ENCODE data around the gene RAB28.

DNA sequence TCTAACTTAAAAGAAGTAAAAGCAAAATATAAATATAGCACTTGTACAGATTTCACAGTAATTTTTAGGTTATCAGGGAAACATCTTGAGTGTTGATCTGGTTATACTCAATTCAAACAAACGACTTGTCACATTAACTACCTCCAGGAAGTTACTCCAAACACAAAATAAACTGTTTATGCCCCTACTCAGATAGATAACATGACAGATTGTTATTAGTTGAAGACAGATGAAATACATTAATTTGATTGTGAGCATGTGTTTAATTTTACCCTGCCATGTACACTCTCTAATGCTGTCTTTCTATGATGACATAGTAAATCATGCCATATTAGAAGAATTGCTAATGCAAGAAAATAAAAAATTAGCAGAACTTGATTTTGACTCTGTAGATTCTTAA, 88.0 kb downstream of the RAB28 start:
- TF ChIP-seq, protein P1, sequence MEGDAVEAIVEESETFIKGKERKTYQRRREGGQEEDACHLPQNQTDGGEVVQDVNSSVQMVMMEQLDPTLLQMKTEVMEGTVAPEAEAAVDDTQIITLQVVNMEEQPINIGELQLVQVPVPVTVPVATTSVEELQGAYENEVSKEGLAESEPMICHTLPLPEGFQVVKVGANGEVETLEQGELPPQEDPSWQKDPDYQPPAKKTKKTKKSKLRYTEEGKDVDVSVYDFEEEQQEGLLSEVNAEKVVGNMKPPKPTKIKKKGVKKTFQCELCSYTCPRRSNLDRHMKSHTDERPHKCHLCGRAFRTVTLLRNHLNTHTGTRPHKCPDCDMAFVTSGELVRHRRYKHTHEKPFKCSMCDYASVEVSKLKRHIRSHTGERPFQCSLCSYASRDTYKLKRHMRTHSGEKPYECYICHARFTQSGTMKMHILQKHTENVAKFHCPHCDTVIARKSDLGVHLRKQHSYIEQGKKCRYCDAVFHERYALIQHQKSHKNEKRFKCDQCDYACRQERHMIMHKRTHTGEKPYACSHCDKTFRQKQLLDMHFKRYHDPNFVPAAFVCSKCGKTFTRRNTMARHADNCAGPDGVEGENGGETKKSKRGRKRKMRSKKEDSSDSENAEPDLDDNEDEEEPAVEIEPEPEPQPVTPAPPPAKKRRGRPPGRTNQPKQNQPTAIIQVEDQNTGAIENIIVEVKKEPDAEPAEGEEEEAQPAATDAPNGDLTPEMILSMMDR (IDR thresholded peaks at IDR 0.05) = no peak
- TF ChIP-seq POLR2A (IDR thresholded peaks at IDR 0.05) (no peak), EP300 (IDR thresholded peaks at IDR 0.05) (no peak), POLR2AphosphoS5 (IDR thresholded peaks at IDR 0.05) (no peak)

Measured in upper lobe of left lung (tissue), 4 donors.